Activated naive CD8-positive, alpha-beta T cell treated with anti-CD3 and anti-CD28 coated beads, Interleukin-2, amount 10 ng/mL, durations not matched to agents 7 days and 5 days (primary cell): ENCODE data around the gene PILRA. TPM values are rescaled to one million over a fixed set of nuclear protein-coding genes. Genes with fewer than 3 reads are reported as not detected.

Experiments used
- total RNA-seq, 2 experiments: library from RNA; stranded (reverse); gene quantifications; one replicate each; pipeline ENCODE4 v1.2.3, GENCODE V29; 2021

Gene PILRA
- total RNA-seq, 2 experiments from 2014 or later, result 4.1 to 5.1 TPM

Other genes with a start within 250 kb of the PILRA start
- 1 to 10 TPM; 4.8 to 6.5 TPM for gene MBLAC1, start 246.5 kb upstream of the PILRA start, total RNA-seq
- 100 to 1,000 TPM; 170 to 175 TPM for gene LAMTOR4, start 224.6 kb upstream of the PILRA start, total RNA-seq
- gene TRAPPC14, start 214.8 kb upstream of the PILRA start, total RNA-seq, result 10 to 100 TPM; 52.0 to 58.4 TPM
- 1 to 10 TPM; 6.7 to 6.9 TPM for gene GAL3ST4, start 204.9 kb upstream of the PILRA start, total RNA-seq
- 10 to 100 TPM; 12.6 to 13.0 TPM for gene GPC2, start 196.1 kb upstream of the PILRA start, total RNA-seq
- gene STAG3, start 195.6 kb upstream of the PILRA start, total RNA-seq, result 10 to 100 TPM; 31.1 to 38.8 TPM
- 10 to 100 TPM; 86.1 to 86.2 TPM for gene PVRIG, start 153.5 kb upstream of the PILRA start, total RNA-seq
- gene SPDYE3, start 65.8 kb upstream of the PILRA start, total RNA-seq, result not detected
- 10 to 100 TPM; 91.3 to 96.4 TPM for gene PILRB, start 15.4 kb upstream of the PILRA start, total RNA-seq
- 1 to 10 TPM; 6.2 to 6.5 TPM for gene ZCWPW1, start 55.2 kb downstream of the PILRA start, total RNA-seq
- 10 to 100 TPM; 48.5 to 49.0 TPM for gene MEPCE, start 56.3 kb downstream of the PILRA start, total RNA-seq
- gene PPP1R35, start 63.0 kb downstream of the PILRA start, total RNA-seq, result 10 to 100 TPM; 84.4 to 93.6 TPM
- gene SPACDR, start 90.8 kb downstream of the PILRA start, total RNA-seq, result 1 to 10 TPM; 3.5 to 5.9 TPM
- 100 to 1,000 TPM; 157 to 159 TPM for gene TSC22D4, start 105.7 kb downstream of the PILRA start, total RNA-seq
- under 1 TPM; 0.42 to 0.54 TPM for gene NYAP1, start 110.4 kb downstream of the PILRA start, total RNA-seq
- gene AGFG2, start 165.7 kb downstream of the PILRA start, total RNA-seq, result 10 to 100 TPM; 51.6 to 54.7 TPM
- gene SAP25, start 200.4 kb downstream of the PILRA start, total RNA-seq, result 10 to 100 TPM; 54.3 to 57.6 TPM
- 100 to 1,000 TPM; 239 to 258 TPM for gene LRCH4, start 212.6 kb downstream of the PILRA start, total RNA-seq
- gene FBXO24, start 212.8 kb downstream of the PILRA start, total RNA-seq, result 1 to 10 TPM; 1.1 to 1.2 TPM
- gene PCOLCE, start 228.9 kb downstream of the PILRA start, total RNA-seq, result 10 to 100 TPM; 14.4 to 16.4 TPM
- 10 to 100 TPM; 27.4 TPM for gene MOSPD3, start 239.1 kb downstream of the PILRA start, total RNA-seq